ENCODE measurements around the gene FOXO1.

The FOXO1 gene

DNA sequence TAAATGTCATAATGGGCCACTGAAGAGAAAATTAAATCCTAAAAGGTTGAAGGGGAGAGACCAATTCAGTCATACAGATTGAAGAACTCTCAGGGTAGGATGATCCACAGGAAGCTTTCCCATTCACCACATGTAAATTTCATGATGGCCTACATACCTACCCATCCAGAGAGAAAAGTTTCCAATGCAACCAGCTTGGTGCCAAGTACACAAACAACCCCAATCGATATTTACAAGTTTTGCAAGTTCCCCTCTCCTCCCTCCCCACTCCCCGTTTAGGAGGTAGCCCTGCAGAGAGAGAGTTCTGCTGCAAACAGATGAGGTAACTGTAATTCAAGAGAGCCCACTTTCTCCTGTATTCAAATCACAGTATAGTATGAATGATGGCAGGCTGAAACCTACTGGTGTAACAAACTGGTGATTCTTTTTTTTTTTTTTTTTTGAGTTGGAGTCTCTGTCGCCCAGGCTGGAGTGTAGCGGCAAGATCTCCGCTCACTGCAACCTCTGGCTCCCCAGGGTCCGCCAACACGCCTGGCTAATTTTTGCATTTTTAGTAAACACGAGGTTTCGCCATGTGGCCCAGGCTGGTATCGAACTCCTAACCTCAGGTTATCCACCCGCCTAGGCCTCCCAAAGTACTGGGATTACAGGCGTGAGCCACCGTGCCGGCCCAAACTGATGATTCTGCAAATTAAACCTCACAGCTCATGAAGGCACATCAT lies 14.4 kb downstream of the FOXO1 start:
- Histone ChIP-seq H3K4me2 (ENCODE audit: low read length) (no peak overlapping the region), H3K27me3 (ENCODE audit: insufficient read depth, low read length) (no peaks in the 10 kb centered on the region), H2BK120ac (ENCODE audit: insufficient read depth, low read length, poor library complexity) (no peak overlapping the region), H3K4me1 (ENCODE audit: control insufficient read depth in 1 of 2, insufficient read depth in 2 of 2, low read length in 2 of 2) (peaks cover 21 to 30% of the 10 kb centered on the region in 2 experiments), H4K91ac (ENCODE audit: low read depth, low read length) (peak overlapping the region; percentile 45), H3K36me3 (ENCODE audit: control insufficient read depth in 1 of 2, insufficient read depth in 2 of 2, low read length in 2 of 2) (no peaks in the 10 kb centered on the region), H3K18ac (ENCODE audit: low read length) (no peak overlapping the region), H3K27ac (ENCODE audit: low read depth, low read length) (no peak overlapping the region), H4K8ac (ENCODE audit: low read depth, low read length) (no peak overlapping the region), H3K9ac (ENCODE audit: low read length) (no peak overlapping the region), H3K79me1 (ENCODE audit: low read length) (peaks cover 16% of the 10 kb centered on the region), H2BK12ac (ENCODE audit: low read length) (no peak overlapping the region), H2AK5ac (ENCODE audit: low read length) (no peak overlapping the region), H2AFZ (ENCODE audit: insufficient read depth, low read length, poor library complexity) (no peak overlapping the region), H2BK5ac (ENCODE audit: low read depth, low read length, poor library complexity) (no peak overlapping the region), H3K4me3 (ENCODE audit: low read depth, low read length) (no peak overlapping the region), H3K79me2 (ENCODE audit: control insufficient read depth, insufficient read depth, low read length, poor library complexity) (peaks cover 21% of the 10 kb centered on the region), H4K12ac (ENCODE audit: low read depth, low read length) (no peak overlapping the region), H3K23ac (ENCODE audit: low read length) (no peak overlapping the region), H3K4ac (ENCODE audit: low read depth, low read length) (peak overlapping the region; percentile 53), H3K9me3 (ENCODE audit: insufficient read depth, low read depth, low read length) (no peaks in the 10 kb centered on the region), H3K14ac (ENCODE audit: low read length) (no peak overlapping the region)
- no CpG with 5 or more reads among the region's 14 CpGs for WGBS (ENCODE audit: extremely low coverage, insufficient coverage, insufficient read length)
- no peak for DNase-seq

DNA sequence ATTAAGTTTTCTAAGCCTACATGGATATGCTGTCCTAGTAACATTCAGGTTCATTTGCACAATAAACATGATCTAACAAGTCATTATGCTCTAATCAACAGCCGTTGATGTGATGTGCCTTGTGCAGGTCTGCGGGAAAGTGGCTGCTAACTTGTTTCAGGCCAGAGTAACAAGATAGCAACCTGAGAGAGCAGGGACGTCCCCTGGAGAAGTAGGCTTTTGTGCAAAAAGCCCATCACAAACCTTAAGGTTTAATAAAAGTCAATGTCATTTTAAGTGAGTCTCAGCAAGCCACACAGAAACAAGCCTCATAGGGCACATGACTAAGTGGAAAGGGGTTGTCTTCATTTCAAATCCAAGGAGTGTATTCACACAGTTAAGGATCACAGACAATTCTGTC lies 17.6 kb downstream of the FOXO1 start:
- peaks cover 23 to 32% of the 10 kb centered on the region in 2 experiments for H3K4me1 ChIP-seq (ENCODE audit: control insufficient read depth in 1 of 2, insufficient read depth in 2 of 2, low read length in 2 of 2)
- peaks cover 19% of the 10 kb centered on the region for H3K79me2 ChIP-seq (ENCODE audit: control insufficient read depth, insufficient read depth, low read length, poor library complexity)
- peak overlapping the region; percentile 5 for H3K4ac ChIP-seq (ENCODE audit: low read depth, low read length)
- H3K23ac ChIP-seq (ENCODE audit: low read length) = peak overlapping the region; percentile 98
- no peak overlapping the region for H4K8ac ChIP-seq (ENCODE audit: low read depth, low read length)
- H3K27me3 ChIP-seq (ENCODE audit: insufficient read depth, low read length) = no peaks in the 10 kb centered on the region
- no peak overlapping the region for H2BK120ac ChIP-seq (ENCODE audit: insufficient read depth, low read length, poor library complexity)
- peak overlapping the region; percentile 48 for H3K27ac ChIP-seq (ENCODE audit: low read depth, low read length)
- no peak for DNase-seq
- no peak overlapping the region for H4K12ac ChIP-seq (ENCODE audit: low read depth, low read length)
- peaks cover 15% of the 10 kb centered on the region for H3K79me1 ChIP-seq (ENCODE audit: low read length)
- H3K9ac ChIP-seq (ENCODE audit: low read length) = no peak overlapping the region
- no peaks in the 10 kb centered on the region for H3K36me3 ChIP-seq (ENCODE audit: control insufficient read depth in 1 of 2, insufficient read depth in 2 of 2, low read length in 2 of 2)
- no peaks in the 10 kb centered on the region for H3K9me3 ChIP-seq (ENCODE audit: insufficient read depth, low read depth, low read length)
- no peak overlapping the region for H3K18ac ChIP-seq (ENCODE audit: low read length)
- H3K14ac ChIP-seq (ENCODE audit: low read length) = no peak overlapping the region
- no peak overlapping the region for H3K4me2 ChIP-seq (ENCODE audit: low read length)
- no peak overlapping the region for H2BK5ac ChIP-seq (ENCODE audit: low read depth, low read length, poor library complexity)
- no peak overlapping the region for H2BK12ac ChIP-seq (ENCODE audit: low read length)
- no peak overlapping the region for H4K91ac ChIP-seq (ENCODE audit: low read depth, low read length)
- no peak overlapping the region for H3K4me3 ChIP-seq (ENCODE audit: low read depth, low read length)
- no peak overlapping the region for H2AK5ac ChIP-seq (ENCODE audit: low read length)
- no peak overlapping the region for H2AFZ ChIP-seq (ENCODE audit: insufficient read depth, low read length, poor library complexity)
- WGBS (ENCODE audit: extremely low coverage, insufficient coverage, insufficient read length) = no CpG with 5 or more reads among the region's 3 CpGs

DNA sequence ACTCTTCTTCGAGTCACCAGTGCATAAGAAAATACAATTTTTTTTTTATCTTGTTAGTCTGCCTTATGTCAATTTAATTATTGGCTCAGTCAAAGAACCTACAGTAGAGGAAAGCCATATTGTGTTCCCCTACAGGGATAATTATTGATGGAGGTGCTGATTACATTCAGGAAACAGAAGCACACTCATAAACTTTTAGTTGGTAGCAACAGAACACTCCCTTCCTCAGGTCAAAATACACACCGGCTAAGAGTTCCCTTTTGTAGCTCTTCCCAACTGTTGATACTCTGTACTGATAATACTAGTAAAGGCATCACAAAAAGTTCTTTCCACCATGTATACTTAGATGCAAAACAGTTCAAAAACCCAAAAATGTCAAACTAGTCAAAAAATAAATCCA lies 18.4 kb downstream of the FOXO1 start:
- Histone ChIP-seq H4K8ac (ENCODE audit: low read depth, low read length) (no peak overlapping the region), H3K36me3 (ENCODE audit: control insufficient read depth in 1 of 2, insufficient read depth in 2 of 2, low read length in 2 of 2) (no peaks in the 10 kb centered on the region), H4K12ac (ENCODE audit: low read depth, low read length) (no peak overlapping the region), H3K4me3 (ENCODE audit: low read depth, low read length) (no peak overlapping the region), H3K18ac (ENCODE audit: low read length) (no peak overlapping the region), H3K79me1 (ENCODE audit: low read length) (peaks cover 12% of the 10 kb centered on the region), H2AK5ac (ENCODE audit: low read length) (no peak overlapping the region), H3K23ac (ENCODE audit: low read length) (no peak overlapping the region), H3K9me3 (ENCODE audit: insufficient read depth, low read depth, low read length) (no peaks in the 10 kb centered on the region), H3K9ac (ENCODE audit: low read length) (no peak overlapping the region), H3K79me2 (ENCODE audit: control insufficient read depth, insufficient read depth, low read length, poor library complexity) (peaks cover 16% of the 10 kb centered on the region), H3K4ac (ENCODE audit: low read depth, low read length) (no peak overlapping the region), H4K91ac (ENCODE audit: low read depth, low read length) (no peak overlapping the region), H3K4me1 (ENCODE audit: control insufficient read depth in 1 of 2, insufficient read depth in 2 of 2, low read length in 2 of 2) (peaks cover 19 to 28% of the 10 kb centered on the region in 2 experiments), H2BK12ac (ENCODE audit: low read length) (no peak overlapping the region), H3K27ac (ENCODE audit: low read depth, low read length) (no peak overlapping the region), H3K27me3 (ENCODE audit: insufficient read depth, low read length) (no peaks in the 10 kb centered on the region), H2BK5ac (ENCODE audit: low read depth, low read length, poor library complexity) (no peak overlapping the region), H3K14ac (ENCODE audit: low read length) (no peak overlapping the region), H2AFZ (ENCODE audit: insufficient read depth, low read length, poor library complexity) (no peak overlapping the region), H2BK120ac (ENCODE audit: insufficient read depth, low read length, poor library complexity) (no peak overlapping the region), H3K4me2 (ENCODE audit: low read length) (no peak overlapping the region)
- no CpG with 5 or more reads among the region's 2 CpGs for WGBS (ENCODE audit: extremely low coverage, insufficient coverage, insufficient read length)
- DNase-seq = no peak

DNA sequence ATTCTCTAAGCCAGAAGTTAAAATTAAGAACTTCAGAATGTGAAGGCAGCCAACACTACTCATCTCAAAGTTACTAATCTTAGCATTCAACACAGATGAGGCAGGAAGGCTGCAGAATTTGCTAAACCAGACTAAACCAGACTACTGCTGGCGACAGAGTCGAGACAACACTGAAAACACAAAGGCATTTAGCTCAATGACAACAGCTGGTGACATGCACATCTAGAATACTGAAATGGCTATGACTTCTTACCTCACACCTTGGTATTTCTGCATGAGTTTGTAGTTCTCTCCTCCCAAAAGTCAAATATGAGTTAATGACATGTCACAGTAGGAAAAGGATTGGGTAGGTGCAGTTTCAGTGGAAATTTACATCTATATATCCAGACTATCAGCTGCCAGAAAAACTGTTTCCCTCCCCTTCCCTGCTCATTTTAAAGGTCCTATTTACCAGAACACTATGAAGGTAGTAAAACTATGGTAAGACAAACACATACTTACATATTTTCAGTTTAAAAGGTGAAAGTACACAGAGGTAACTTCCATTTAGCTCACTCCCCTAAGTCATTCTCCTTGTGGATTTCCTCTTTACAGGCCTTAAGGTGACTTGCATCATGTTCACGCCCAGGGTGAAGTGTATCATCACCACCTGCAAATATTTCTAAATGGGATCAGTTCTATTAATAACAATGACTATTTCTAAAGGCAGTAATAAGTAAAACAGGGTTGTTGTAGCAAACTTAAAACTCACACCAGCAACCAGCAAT lies 21.4 kb downstream of the FOXO1 start:
- Histone ChIP-seq H2BK12ac (ENCODE audit: low read length) (no peak overlapping the region), H3K79me1 (ENCODE audit: low read length) (peaks cover 4% of the 10 kb centered on the region), H2BK5ac (ENCODE audit: low read depth, low read length, poor library complexity) (no peak overlapping the region), H4K91ac (ENCODE audit: low read depth, low read length) (no peak overlapping the region), H3K36me3 (ENCODE audit: control insufficient read depth in 1 of 2, insufficient read depth in 2 of 2, low read length in 2 of 2) (peaks cover 0 to 3% of the 10 kb centered on the region in 2 experiments), H3K4ac (ENCODE audit: low read depth, low read length) (no peak overlapping the region), H3K27ac (ENCODE audit: low read depth, low read length) (no peak overlapping the region), H3K14ac (ENCODE audit: low read length) (no peak overlapping the region), H3K23ac (ENCODE audit: low read length) (no peak overlapping the region), H3K9ac (ENCODE audit: low read length) (no peak overlapping the region), H3K4me2 (ENCODE audit: low read length) (no peak overlapping the region), H2AFZ (ENCODE audit: insufficient read depth, low read length, poor library complexity) (no peak overlapping the region), H3K4me3 (ENCODE audit: low read depth, low read length) (no peak overlapping the region), H2BK120ac (ENCODE audit: insufficient read depth, low read length, poor library complexity) (no peak overlapping the region), H3K9me3 (ENCODE audit: insufficient read depth, low read depth, low read length) (no peaks in the 10 kb centered on the region), H4K8ac (ENCODE audit: low read depth, low read length) (no peak overlapping the region), H3K18ac (ENCODE audit: low read length) (no peak overlapping the region), H3K27me3 (ENCODE audit: insufficient read depth, low read length) (no peaks in the 10 kb centered on the region), H2AK5ac (ENCODE audit: low read length) (no peak overlapping the region), H3K4me1 (ENCODE audit: control insufficient read depth in 1 of 2, insufficient read depth in 2 of 2, low read length in 2 of 2) (peaks cover 11 to 20% of the 10 kb centered on the region in 2 experiments), H4K12ac (ENCODE audit: low read depth, low read length) (no peak overlapping the region), H3K79me2 (ENCODE audit: control insufficient read depth, insufficient read depth, low read length, poor library complexity) (peaks cover 15% of the 10 kb centered on the region)
- peak; percentile 15 to 72 for DNase-seq
- no CpG with 5 or more reads among the region's 3 CpGs for WGBS (ENCODE audit: extremely low coverage, insufficient coverage, insufficient read length)
